SHP77 (cell line): ENCODE measurements around the gene APLP1.
"Not testable (repeated sequence)": the region's sequence is repeated elsewhere in the genome, so short reads cannot be mapped to it uniquely, and the experiment has no call there.

Experiments used
- DNase-seq, 2 experiments: peaks; one replicate each; lab custom pipeline; 2025; lab: John Stamatoyannopoulos, UW

APLP1 gene

DNA sequence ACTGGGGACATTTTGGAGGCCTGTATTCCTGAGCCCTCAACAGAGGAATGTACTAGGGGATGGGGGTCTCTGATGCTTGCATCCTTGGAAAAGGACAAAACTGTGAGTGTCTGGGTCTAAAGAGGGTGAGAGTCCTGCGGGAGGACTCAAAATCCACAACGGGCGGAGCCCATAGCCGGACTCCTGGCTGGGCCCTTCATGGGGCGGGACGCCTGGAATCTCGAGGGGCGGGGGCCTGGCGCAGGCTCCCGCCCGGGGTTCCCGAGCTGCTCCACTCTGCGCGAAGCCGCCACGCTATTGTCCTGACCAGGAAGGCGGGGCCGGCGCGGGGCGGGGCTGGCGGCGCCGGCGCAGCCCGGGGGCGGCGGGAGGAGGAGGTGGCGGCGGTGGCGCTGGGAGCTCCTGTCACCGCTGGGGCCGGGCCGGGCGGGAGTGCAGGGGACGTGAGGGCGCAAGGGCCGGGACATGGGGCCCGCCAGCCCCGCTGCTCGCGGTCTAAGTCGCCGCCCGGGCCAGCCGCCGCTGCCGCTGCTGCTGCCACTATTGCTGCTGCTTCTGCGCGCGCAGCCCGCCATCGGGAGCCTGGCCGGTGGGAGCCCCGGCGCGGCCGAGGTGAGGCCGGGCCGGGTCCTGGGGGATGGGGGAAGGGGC lies at the start of gene APLP1:
Gene APLP1 (plus strand): TSS at position 403 of the 651 bp plus-strand sequence. CDS start 63 bp downstream, at position 466.
- peak; percentile 36 to 56 for DNase-seq

GRCh38 chr19:35822579-35822978 lies 45.8 kb upstream of the APLP1 start:
- no peak for DNase-seq

DNA sequence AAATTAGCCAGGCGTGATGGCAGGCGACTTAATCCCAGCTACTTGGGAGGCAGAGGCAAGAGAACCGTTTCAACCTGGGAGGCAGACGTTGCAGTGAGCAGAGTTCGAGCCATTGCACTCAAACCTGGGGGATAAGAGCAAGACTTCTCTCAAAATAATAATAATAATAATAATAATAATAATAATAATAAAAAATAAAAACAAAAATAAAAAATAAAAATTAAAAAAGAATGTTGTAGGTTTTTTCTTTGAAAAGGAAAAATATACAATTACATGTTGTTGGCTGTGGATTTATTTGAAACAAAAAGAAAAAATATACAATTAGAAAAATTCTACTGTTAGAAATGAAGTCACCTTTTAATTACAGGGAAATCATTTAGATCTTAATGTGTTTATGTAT lies 44.2 kb upstream of the APLP1 start:
- no peak for DNase-seq

- DNase-seq: no peak
Observed at GRCh38 chr19:35828692-35829301, 39.6 kb upstream of the APLP1 start.

GRCh38 chr19:35830986-35831385 lies 37.4 kb upstream of the APLP1 start:
- no peak for DNase-seq

DNA sequence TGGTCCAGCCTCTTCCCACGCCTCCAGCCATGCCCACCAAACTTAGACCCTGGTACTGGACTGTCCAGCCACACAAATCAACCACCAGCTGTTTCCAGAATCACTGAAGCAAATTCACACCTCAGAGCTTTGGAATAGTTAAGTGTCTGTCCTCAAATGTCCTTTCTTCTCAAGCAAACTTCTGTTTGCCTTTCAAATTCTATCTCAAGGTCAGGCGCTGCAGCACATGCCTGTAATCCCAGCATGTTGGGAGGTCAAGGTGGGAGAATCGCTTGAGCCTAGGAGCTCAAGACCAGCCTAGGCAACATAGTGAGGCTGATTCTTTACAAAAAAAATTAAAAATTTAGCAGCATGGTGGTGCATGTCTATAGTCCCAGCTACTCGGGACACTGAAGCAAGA lies 36.3 kb upstream of the APLP1 start:
- DNase-seq: no peak

GRCh38 chr19:35833972-35834371 lies 34.4 kb upstream of the APLP1 start:
- DNase-seq: no peak

GRCh38 chr19:35836096-35836495 lies 32.3 kb upstream of the APLP1 start:
- DNase-seq: not testable (repeated sequence)

DNA sequence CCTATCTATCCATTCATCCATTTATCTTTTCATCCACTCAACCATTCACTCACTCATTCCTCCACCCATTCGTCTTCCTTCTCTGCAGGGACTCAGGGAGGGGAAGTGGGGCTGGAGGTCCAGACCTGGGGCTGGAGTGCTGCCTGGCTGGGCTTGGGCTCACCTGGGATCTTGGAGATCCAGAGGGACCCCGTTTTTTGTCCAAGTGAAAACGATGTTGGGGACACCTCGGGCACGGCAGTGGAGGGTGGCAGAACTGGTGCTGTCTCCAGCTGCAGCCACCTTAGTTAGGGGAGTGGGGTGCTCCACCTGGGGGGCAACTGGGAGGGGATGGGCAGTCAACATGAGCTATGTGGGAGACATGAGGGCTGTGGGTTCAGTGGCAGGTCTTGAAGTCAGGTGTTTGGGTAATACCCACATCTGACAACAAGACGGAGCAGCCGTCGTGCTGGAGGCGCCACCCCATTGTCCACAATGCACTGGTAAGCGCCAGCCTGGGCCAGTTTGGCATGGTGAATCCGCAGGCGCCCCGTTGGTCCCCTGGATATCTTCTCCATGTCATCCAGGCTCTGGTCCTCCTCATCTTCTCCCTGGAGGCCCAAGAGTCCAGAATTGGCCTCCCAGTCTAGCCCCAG lies 26.3 kb upstream of the APLP1 start:
- DNase-seq: no peak

DNA sequence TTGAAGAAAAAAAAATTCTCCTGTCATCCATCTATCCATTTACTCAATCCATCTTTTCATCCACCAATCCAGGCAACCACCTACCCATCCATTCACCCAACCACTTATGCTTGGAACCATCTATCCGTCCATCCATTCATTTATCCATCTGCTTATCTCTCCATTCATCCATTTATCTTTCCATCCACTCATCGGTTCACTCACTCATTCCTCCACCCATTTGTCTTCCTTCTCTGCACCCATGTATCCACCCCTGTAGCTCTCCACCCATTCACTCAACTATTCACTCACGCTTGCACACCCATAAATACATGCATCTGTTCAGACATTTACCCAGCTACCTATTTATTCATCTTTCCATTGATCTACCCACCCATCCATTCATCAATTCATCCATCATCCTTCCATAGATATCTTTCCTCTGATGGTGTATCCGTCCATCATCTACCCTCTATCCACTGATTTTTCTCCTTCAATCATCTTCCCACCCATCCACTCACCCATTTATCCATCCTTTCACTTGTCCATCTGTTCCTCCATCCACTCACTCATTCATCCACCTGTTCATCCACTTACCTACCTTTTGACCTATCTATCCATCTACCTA lies 25.6 kb upstream of the APLP1 start:
- DNase-seq: no peak

- DNase-seq: no peak
Observed at GRCh38 chr19:35843676-35844481, 24.5 kb upstream of the APLP1 start.

- DNase-seq: no peak
Observed at GRCh38 chr19:35844482-35845214, 23.7 kb upstream of the APLP1 start.

- DNase-seq: peak; percentile 44 to 47
Observed at GRCh38 chr19:35845215-35846037, 22.9 kb upstream of the APLP1 start.

DNA sequence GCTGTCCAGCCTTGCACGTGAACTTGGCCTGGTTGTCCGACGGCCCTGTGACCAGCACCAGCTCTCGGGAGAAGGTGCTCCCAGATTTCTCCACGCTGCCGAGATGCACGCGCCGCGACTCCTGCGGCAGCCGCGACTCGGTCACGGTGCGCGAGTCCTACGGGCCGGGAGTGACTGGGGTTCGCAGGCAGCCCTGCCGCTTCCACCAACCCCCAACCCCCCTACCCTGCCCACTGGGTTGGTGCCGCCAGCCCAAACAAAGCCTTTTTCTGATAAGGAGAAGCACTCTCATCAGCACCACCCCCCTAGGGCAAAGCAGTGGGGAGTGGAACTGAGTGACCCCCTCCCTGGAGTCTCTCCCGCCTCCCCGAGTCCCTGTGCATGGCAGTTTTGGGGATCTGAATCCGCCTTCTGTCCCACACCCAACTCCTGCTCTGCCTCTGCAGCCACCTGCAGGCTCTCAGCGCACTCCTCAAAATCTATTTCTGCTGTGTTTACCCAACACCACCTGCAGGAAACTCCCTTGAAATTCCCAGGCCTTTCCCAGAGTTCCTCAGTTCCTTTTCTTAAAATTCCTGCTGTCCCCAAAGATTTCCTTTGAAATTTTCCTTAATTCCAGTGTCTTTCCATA lies 22.2 kb upstream of the APLP1 start:
- peak; percentile 30 to 67 for DNase-seq

- no peak for DNase-seq
Observed at GRCh38 chr19:35847911-35848310, 20.5 kb upstream of the APLP1 start.

DNA sequence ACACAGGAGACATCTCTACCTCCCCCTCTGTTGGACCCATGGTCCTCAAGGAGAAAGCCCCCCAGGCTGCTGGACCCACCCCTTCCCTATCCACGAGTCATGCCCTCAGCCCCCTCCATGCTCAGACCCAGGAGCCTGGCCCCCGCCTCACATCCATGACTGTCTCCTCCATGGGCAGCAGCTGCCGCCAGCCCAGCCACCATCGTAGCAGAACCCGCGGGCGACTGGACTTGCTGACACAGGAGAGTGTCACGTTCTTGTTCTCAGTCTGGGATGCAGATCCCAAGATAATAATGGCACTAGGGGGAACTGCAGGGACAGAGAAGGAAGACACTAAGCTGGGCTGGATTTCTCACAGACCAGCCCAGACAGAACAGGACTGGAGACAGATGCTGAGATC lies 19.9 kb upstream of the APLP1 start:
- DNase-seq: no peak

GRCh38 chr19:35848919-35849505 lies 19.4 kb upstream of the APLP1 start:
- DNase-seq: no peak

DNA sequence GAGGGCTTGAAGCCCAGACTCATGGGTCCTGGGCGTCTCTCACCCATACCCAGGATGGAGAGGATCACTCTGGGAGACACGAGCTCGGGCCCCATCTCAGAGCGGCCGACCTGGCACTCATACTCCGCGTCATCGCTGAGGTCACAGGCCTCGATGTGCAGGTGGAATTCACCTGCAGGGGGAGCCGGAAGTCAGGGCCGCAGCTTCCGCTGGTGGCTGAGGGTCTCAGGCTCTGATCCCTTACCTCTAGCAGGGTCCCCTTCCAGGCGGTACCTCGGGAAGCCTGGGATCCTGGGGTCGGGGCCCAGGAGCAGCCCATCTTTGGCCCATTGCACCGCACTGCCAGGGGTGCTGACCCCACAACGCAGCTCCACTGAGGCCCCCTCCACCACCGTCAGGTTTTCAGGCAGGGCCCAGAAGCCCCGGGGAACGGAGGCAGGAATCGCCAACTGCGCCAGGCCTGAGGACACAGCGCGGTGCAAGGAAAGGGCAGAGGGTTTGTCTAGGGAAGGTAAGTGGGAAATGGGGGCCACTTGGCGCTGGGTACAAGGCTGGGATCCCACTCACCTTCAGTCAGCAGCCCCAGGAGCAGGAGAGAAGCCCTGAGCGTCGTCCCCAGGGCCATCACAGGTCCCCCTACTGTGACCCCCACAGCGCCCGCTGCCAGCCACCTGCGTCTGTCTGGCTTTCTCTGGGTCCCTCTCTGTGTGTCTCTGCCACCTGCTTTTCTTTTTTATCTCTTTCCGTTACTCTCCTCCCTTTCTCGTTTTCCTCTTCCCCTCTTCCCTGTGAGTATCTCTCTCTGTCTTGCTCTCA lies 17.0 kb upstream of the APLP1 start:
- no peak for DNase-seq
